Body of pancreas (tissue), 4 donors: ENCODE results near the gene GOLM1. TPM values are rescaled to one million over a fixed set of nuclear protein-coding genes. Genes with fewer than 3 reads are reported as not detected.

Experiments used
- ATAC-seq: fragments of 150-250 bp; one replicate; pipeline ENCODE4 v1.9.1; 2016
- DNase-seq, 4 donors: peaks; one replicate each; pipeline ENCODE4 v3.0.0-alpha.2; 2019
- H3K27ac ChIP-seq, 4 donors: fragments of 200-600 bp; sonication (generic); 1 replicate in 3 of 4; 2 replicates in 1 of 4; pipeline versions ENCODE4 v1.5.1 to v1.6.1; 2016 to 2019; ENCODE audit warnings: mild to moderate bottlenecking in 1 of 4, mixed read lengths in 1 of 4, moderate library complexity in 1 of 4
- H3K27me3 ChIP-seq, 2 donors: fragments of 200-600 bp; sonication (generic); one replicate each; pipeline ENCODE4 v1.6.0; 2016; ENCODE audit warnings: mild to moderate bottlenecking in 1 of 2
- H3K36me3 ChIP-seq, 2 donors: fragments of 200-600 bp; sonication (generic); replicated peaks in 1 of 2; 2 replicates each; pipeline ENCODE4 v1.5.1; 2016; ENCODE audit warnings: low read depth in 2 of 2; ENCODE audit not compliant: insufficient read depth in 1 of 2
- H3K4me1 ChIP-seq: fragments of 200-600 bp; sonication (generic); one replicate; pipeline ENCODE4 v1.6.0; 2016
- H3K4me3 ChIP-seq, 2 donors: fragments of 200-600 bp; sonication (generic); 1 replicate in 1 of 2; 2 replicates in 1 of 2; pipeline ENCODE4 v1.5.1; 2016 to 2019
- H3K9me3 ChIP-seq, 3 donors: fragments of 200-600 bp; sonication (generic); 1 replicate in 2 of 3; 2 replicates in 1 of 3; pipeline ENCODE4 v1.5.1; 2016
- CTCF ChIP-seq, 7 experiments: fragments of 450-650 bp in 4 of 7; fragments of 200-600 bp in 3 of 7; sonication (generic) in 3 of 7; IDR thresholded peaks; one replicate each; pipeline ENCODE4 v1.5.1; 2016 to 2019; ENCODE audit warnings: antibody characterized with exemption in 7 of 7
- POLR2A ChIP-seq, 3 donors: fragments of 450-650 bp; IDR thresholded peaks; one replicate each; pipeline ENCODE4 v1.6.1; 2016; ENCODE audit warnings: antibody characterized with exemption in 3 of 3, mild to moderate bottlenecking in 2 of 3
- WGBS, 2 donors: methylation state at CpG; one replicate each; pipeline ENCODE4 v1.1.5; 2017; 5-methylcytosine and 5-hydroxymethylcytosine counted together
- intact Hi-C: fragments of 100-400 bp; cut with DNase I; formaldehyde crosslinking; loops from one replicate; pipeline ENCODE4 v1.15.1; 2023
- total RNA-seq, 2 donors: library from RNA; depleted of rRNA; stranded (reverse); fragments of >200 nt; gene quantifications; one replicate each; pipeline ENCODE4 v1.1.0, GENCODE V29; 2016

Gene GOLM1
- total RNA-seq, 2 donors from 2014 or later: 29.0 to 36.6 TPM

- Histone ChIP-seq H3K27me3 (no peaks in the 10 kb centered on the region), H3K4me3 (no peak overlapping the region), H3K9me3 (no peaks in the 10 kb centered on the region), H3K27ac (no peak overlapping the region), H3K36me3 (peaks cover 0 to 5% of the 10 kb centered on the region in 2 donors), H3K4me1 (no peaks in the 10 kb centered on the region)
- TF ChIP-seq CTCF (IDR thresholded peaks at IDR 0.05): no peak
- TF ChIP-seq POLR2A (IDR thresholded peaks at IDR 0.05): no peak
- 92 to 95% methylated on average over 4 of the region's 4 CpGs for WGBS, 2 donors
- intact Hi-C loops: no loop called here
- no peak for ATAC-seq
- DNase-seq: no peak
These were observed 71.6 kb downstream of the GOLM1 start for GRCh38 chr9:86027767-86028166.

GRCh38 chr9:86022687-86023266 lies 76.6 kb downstream of the GOLM1 start:
- no peaks in the 10 kb centered on the region for H3K27me3 ChIP-seq
- no peak overlapping the region for H3K27ac ChIP-seq
- no peaks in the 10 kb centered on the region for H3K9me3 ChIP-seq
- TF ChIP-seq POLR2A (IDR thresholded peaks at IDR 0.05): no peak
- no peak for TF ChIP-seq CTCF (IDR thresholded peaks at IDR 0.05)
- 76 to 88% methylated on average over 3 of the region's 3 CpGs for WGBS, 2 donors
- peaks cover 4 to 15% of the 10 kb centered on the region in 2 donors for H3K36me3 ChIP-seq
- no peak for DNase-seq
- H3K4me1 ChIP-seq: no peaks in the 10 kb centered on the region
- H3K4me3 ChIP-seq: no peak overlapping the region
- intact Hi-C loops: no loop called here
- ATAC-seq: no peak

- WGBS, 2 donors: 88 to 91% methylated on average over 6 of the region's 6 CpGs
- H3K27ac ChIP-seq: no peak overlapping the region
- intact Hi-C loops: no loop called here
These were observed 78.2 kb downstream of the GOLM1 start for GRCh38 chr9:86021166-86021565.

GRCh38 chr9:86020731-86021130 lies 78.6 kb downstream of the GOLM1 start:
- DNase-seq (no peak), ATAC-seq (no peak)
- Histone ChIP-seq H3K27me3 (no peaks in the 10 kb centered on the region), H3K4me3 (no peak overlapping the region), H3K27ac (no peak overlapping the region), H3K36me3 (peaks cover 4 to 16% of the 10 kb centered on the region in 2 donors), H3K9me3 (no peaks in the 10 kb centered on the region), H3K4me1 (no peaks in the 10 kb centered on the region)
- WGBS, 2 donors: 96 to 100% methylated on average over 1 of the region's 1 CpG
- TF ChIP-seq POLR2A (IDR thresholded peaks at IDR 0.05) (no peak), CTCF (IDR thresholded peaks at IDR 0.05) (no peak)
- intact Hi-C loops: no loop called here

More at GRCh38 chr9:86021166-86021565, 78.2 kb downstream of the GOLM1 start:
- DNase-seq (no peak), ATAC-seq (no peak)
- Histone ChIP-seq H3K27me3 (no peaks in the 10 kb centered on the region), H3K4me1 (no peaks in the 10 kb centered on the region), H3K4me3 (no peak overlapping the region), H3K9me3 (no peaks in the 10 kb centered on the region), H3K36me3 (peaks cover 4 to 16% of the 10 kb centered on the region in 2 donors)
- TF ChIP-seq CTCF (IDR thresholded peaks at IDR 0.05): no peak
- TF ChIP-seq POLR2A (IDR thresholded peaks at IDR 0.05): no peak

GRCh38 chr9:86009133-86009532 lies 90.2 kb downstream of the GOLM1 start:
- H3K9me3 ChIP-seq: no peaks in the 10 kb centered on the region
- peaks cover 13% of the 10 kb centered on the region for H3K4me1 ChIP-seq
- ATAC-seq (no peak), DNase-seq (no peak)
- TF ChIP-seq POLR2A (IDR thresholded peaks at IDR 0.05): no peak
- no peak for TF ChIP-seq CTCF (IDR thresholded peaks at IDR 0.05)
- H3K27me3 ChIP-seq: no peaks in the 10 kb centered on the region
- 13 to 30% methylated on average over 2 of the region's 2 CpGs for WGBS, 2 donors
- H3K36me3 ChIP-seq: peaks cover 7 to 16% of the 10 kb centered on the region in 2 donors
- intact Hi-C loops: no loop called here
- H3K4me3 ChIP-seq: no peak overlapping the region
- no peak overlapping the region for H3K27ac ChIP-seq
